GM23338 (cell line): ENCODE data around the gene PDE10A.

Experiments
- CREB1 ChIP-seq: fragments of 250-450 bp; sonication (Bioruptor Pico); IDR thresholded peaks from 2 replicates; pipeline ENCODE4 v1.5.0; 2020; ENCODE audit warnings: low read depth, mild to moderate bottlenecking, moderate library complexity
- EZH2 ChIP-seq: fragments of 200-600 bp; sonication (generic); IDR thresholded peaks from one replicate; pipeline ENCODE4 v1.8.0; 2017; ENCODE audit warnings: antibody characterized with exemption, mild to moderate bottlenecking, low read depth; ENCODE audit not compliant: unreplicated experiment
- EZH2phosphoT487 ChIP-seq: fragments of 200-600 bp; sonication (generic); IDR thresholded peaks from one replicate; pipeline ENCODE4 v1.8.1; 2018; ENCODE audit warnings: antibody characterized with exemption; ENCODE audit not compliant: unreplicated experiment
- JUNB ChIP-seq: IDR thresholded peaks from one replicate; pipeline ENCODE4 v1.6.1; 2016; ENCODE audit warnings: antibody characterized with exemption; ENCODE audit not compliant: unreplicated experiment
- POLR2AphosphoS5 ChIP-seq: IDR thresholded peaks from 2 replicates; pipeline ENCODE4 v1.6.1; 2016; ENCODE audit warnings: antibody characterized with exemption, low read depth
- STAT1 ChIP-seq: IDR thresholded peaks from one replicate; pipeline ENCODE4 v1.6.1; 2016; ENCODE audit warnings: antibody characterized with exemption; ENCODE audit not compliant: unreplicated experiment
- ZNF114 ChIP-seq: fragments of 250-450 bp; sonication (Bioruptor Pico); IDR thresholded peaks from 2 replicates; pipeline ENCODE4 v1.5.0; 2020; ENCODE audit warnings: mild to moderate bottlenecking, moderate library complexity
- ZNF331 ChIP-seq: fragments of 250-450 bp; sonication (Bioruptor Pico); IDR thresholded peaks from 2 replicates; pipeline ENCODE4 v1.5.0; 2020; ENCODE audit warnings: low read depth, mild to moderate bottlenecking, moderate library complexity
- TF ChIP-seq, protein P1 (sequence below), 2 experiments: fragments of 200-600 bp in 1 of 2; sonication (generic) in 1 of 2; conservative IDR thresholded peaks; 2 replicates each; pipeline versions ENCODE4 v1.5.1 to v1.6.1; 2016 to 2017; ENCODE audit warnings: antibody characterized with exemption in 2 of 2, low read depth in 2 of 2, mild to moderate bottlenecking in 2 of 2, moderate library complexity in 1 of 2
- TF ChIP-seq, protein P2 (sequence below): IDR thresholded peaks from one replicate; pipeline ENCODE4 v1.6.1; 2018; ENCODE audit warnings: antibody characterized with exemption; ENCODE audit not compliant: unreplicated experiment
- TF ChIP-seq, protein P3 (sequence below): IDR thresholded peaks from 2 replicates; pipeline ENCODE4 v1.6.1; 2016; ENCODE audit warnings: antibody characterized with exemption
- TF ChIP-seq, protein P4 (sequence below): fragments of 250-450 bp; sonication (Bioruptor Pico); IDR thresholded peaks from 2 replicates; pipeline ENCODE4 v1.5.0; 2020; ENCODE audit warnings: mild to moderate bottlenecking, moderate library complexity

DNA sequence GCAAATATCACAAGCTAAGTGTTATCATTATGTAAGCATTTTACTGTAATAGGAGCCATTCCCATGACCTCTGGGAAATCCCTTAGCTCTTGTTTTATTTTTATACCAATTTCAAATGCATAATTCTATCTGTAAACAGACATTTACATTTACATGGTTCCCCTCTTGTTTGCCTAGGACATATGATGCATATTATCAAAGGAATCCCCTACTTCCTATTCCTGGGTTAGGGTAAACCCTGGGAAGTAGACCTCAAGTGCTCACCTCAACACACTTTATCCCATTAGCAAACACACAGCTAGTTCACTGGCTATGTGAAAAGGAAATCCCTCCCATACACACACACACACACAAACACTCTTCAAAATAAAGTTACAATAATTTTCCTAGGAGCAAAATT, 27.1 kb downstream of the PDE10A start:
- TF ChIP-seq, protein P1, sequence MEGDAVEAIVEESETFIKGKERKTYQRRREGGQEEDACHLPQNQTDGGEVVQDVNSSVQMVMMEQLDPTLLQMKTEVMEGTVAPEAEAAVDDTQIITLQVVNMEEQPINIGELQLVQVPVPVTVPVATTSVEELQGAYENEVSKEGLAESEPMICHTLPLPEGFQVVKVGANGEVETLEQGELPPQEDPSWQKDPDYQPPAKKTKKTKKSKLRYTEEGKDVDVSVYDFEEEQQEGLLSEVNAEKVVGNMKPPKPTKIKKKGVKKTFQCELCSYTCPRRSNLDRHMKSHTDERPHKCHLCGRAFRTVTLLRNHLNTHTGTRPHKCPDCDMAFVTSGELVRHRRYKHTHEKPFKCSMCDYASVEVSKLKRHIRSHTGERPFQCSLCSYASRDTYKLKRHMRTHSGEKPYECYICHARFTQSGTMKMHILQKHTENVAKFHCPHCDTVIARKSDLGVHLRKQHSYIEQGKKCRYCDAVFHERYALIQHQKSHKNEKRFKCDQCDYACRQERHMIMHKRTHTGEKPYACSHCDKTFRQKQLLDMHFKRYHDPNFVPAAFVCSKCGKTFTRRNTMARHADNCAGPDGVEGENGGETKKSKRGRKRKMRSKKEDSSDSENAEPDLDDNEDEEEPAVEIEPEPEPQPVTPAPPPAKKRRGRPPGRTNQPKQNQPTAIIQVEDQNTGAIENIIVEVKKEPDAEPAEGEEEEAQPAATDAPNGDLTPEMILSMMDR (conservative IDR thresholded peaks at IDR 0.05; ENCODE audit: low read depth in 2 of 2): no peak
- TF ChIP-seq POLR2AphosphoS5 (no peak), EZH2 (no peak), ZNF331 (CRISPR knock-in tag) (no peak), EZH2phosphoT487 (no peak), ZNF114 (CRISPR knock-in tag) (no peak), STAT1 (no peak), JUNB (no peak), CREB1 (no peak)
- TF ChIP-seq, protein P2, sequence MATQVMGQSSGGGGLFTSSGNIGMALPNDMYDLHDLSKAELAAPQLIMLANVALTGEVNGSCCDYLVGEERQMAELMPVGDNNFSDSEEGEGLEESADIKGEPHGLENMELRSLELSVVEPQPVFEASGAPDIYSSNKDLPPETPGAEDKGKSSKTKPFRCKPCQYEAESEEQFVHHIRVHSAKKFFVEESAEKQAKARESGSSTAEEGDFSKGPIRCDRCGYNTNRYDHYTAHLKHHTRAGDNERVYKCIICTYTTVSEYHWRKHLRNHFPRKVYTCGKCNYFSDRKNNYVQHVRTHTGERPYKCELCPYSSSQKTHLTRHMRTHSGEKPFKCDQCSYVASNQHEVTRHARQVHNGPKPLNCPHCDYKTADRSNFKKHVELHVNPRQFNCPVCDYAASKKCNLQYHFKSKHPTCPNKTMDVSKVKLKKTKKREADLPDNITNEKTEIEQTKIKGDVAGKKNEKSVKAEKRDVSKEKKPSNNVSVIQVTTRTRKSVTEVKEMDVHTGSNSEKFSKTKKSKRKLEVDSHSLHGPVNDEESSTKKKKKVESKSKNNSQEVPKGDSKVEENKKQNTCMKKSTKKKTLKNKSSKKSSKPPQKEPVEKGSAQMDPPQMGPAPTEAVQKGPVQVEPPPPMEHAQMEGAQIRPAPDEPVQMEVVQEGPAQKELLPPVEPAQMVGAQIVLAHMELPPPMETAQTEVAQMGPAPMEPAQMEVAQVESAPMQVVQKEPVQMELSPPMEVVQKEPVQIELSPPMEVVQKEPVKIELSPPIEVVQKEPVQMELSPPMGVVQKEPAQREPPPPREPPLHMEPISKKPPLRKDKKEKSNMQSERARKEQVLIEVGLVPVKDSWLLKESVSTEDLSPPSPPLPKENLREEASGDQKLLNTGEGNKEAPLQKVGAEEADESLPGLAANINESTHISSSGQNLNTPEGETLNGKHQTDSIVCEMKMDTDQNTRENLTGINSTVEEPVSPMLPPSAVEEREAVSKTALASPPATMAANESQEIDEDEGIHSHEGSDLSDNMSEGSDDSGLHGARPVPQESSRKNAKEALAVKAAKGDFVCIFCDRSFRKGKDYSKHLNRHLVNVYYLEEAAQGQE: no peak
- TF ChIP-seq, protein P3, sequence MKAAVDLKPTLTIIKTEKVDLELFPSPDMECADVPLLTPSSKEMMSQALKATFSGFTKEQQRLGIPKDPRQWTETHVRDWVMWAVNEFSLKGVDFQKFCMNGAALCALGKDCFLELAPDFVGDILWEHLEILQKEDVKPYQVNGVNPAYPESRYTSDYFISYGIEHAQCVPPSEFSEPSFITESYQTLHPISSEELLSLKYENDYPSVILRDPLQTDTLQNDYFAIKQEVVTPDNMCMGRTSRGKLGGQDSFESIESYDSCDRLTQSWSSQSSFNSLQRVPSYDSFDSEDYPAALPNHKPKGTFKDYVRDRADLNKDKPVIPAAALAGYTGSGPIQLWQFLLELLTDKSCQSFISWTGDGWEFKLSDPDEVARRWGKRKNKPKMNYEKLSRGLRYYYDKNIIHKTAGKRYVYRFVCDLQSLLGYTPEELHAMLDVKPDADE: no peak
- TF ChIP-seq, protein P4, sequence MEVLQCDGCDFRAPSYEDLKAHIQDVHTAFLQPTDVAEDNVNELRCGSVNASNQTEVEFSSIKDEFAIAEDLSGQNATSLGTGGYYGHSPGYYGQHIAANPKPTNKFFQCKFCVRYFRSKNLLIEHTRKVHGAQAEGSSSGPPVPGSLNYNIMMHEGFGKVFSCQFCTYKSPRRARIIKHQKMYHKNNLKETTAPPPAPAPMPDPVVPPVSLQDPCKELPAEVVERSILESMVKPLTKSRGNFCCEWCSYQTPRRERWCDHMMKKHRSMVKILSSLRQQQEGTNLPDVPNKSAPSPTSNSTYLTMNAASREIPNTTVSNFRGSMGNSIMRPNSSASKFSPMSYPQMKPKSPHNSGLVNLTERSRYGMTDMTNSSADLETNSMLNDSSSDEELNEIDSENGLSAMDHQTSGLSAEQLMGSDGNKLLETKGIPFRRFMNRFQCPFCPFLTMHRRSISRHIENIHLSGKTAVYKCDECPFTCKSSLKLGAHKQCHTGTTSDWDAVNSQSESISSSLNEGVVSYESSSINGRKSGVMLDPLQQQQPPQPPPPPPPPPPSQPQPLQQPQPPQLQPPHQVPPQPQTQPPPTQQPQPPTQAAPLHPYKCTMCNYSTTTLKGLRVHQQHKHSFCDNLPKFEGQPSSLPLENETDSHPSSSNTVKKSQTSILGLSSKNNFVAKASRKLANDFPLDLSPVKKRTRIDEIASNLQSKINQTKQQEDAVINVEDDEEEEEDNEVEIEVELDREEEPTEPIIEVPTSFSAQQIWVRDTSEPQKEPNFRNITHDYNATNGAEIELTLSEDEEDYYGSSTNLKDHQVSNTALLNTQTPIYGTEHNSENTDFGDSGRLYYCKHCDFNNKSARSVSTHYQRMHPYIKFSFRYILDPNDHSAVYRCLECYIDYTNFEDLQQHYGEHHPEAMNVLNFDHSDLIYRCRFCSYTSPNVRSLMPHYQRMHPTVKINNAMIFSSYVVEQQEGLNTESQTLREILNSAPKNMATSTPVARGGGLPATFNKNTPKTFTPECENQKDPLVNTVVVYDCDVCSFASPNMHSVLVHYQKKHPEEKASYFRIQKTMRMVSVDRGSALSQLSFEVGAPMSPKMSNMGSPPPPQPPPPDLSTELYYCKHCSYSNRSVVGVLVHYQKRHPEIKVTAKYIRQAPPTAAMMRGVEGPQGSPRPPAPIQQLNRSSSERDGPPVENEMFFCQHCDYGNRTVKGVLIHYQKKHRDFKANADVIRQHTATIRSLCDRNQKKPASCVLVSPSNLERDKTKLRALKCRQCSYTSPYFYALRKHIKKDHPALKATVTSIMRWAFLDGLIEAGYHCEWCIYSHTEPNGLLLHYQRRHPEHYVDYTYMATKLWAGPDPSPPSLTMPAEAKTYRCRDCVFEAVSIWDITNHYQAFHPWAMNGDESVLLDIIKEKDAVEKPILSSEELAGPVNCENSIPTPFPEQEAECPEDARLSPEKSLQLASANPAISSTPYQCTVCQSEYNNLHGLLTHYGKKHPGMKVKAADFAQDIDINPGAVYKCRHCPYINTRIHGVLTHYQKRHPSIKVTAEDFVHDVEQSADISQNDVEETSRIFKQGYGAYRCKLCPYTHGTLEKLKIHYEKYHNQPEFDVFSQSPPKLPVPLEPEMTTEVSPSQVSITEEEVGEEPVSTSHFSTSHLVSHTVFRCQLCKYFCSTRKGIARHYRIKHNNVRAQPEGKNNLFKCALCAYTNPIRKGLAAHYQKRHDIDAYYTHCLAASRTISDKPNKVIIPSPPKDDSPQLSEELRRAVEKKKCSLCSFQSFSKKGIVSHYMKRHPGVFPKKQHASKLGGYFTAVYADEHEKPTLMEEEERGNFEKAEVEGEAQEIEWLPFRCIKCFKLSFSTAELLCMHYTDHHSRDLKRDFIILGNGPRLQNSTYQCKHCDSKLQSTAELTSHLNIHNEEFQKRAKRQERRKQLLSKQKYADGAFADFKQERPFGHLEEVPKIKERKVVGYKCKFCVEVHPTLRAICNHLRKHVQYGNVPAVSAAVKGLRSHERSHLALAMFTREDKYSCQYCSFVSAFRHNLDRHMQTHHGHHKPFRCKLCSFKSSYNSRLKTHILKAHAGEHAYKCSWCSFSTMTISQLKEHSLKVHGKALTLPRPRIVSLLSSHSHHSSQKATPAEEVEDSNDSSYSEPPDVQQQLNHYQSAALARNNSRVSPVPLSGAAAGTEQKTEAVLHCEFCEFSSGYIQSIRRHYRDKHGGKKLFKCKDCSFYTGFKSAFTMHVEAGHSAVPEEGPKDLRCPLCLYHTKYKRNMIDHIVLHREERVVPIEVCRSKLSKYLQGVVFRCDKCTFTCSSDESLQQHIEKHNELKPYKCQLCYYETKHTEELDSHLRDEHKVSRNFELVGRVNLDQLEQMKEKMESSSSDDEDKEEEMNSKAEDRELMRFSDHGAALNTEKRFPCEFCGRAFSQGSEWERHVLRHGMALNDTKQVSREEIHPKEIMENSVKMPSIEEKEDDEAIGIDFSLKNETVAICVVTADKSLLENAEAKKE: no peak
